GM12878 (cell line): Measurements from ENCODE around the gene PLCB4. TPM values are rescaled to one million over a fixed set of nuclear protein-coding genes. Genes with fewer than 3 reads are reported as not detected.

ENCODE experiments used
- ATAC-seq: fragments of 200-7000 bp; cut with Tn5 transposase; 3 replicates; pipeline ENCODE4 v1.9.1; 2020; ENCODE audit warnings: mild to moderate bottlenecking, moderate library complexity
- BruUV-seq: library from RNA; stranded (reverse); fragments of 400-500 nt; replicated peaks from 2 replicates; lab custom pipeline; 2021; lab: Mats Ljungman, UMichigan
- CTCF ChIA-PET: fragments of 300-600 bp; sonication (Branson Sonifier 250); formaldehyde crosslinking; extraction: SDS; loops from one replicate; lab custom pipeline; 2021; ENCODE audit warnings: inconsistent platforms; lab: Yijun Ruan, JAX
- POLR2A ChIA-PET: fragments of 350-600 bp; formaldehyde crosslinking; extraction: SDS; loops from one replicate; lab custom pipeline; 2021; ENCODE audit warnings: inconsistent platforms; lab: Charles Lee
- RAD21 ChIA-PET: fragments of 300-600 bp; sonication (Branson Sonifier 250); formaldehyde crosslinking; loops from one replicate; lab custom pipeline; 2023; ENCODE audit warnings: antibody characterized with exemption; ENCODE audit not compliant: unreplicated experiment; lab: Charles Lee
- SMC1A ChIA-PET: fragments of 300-600 bp; sonication (Branson Sonifier 250); formaldehyde crosslinking; loops from one replicate; lab custom pipeline; 2023; ENCODE audit not compliant: unreplicated experiment, uncharacterized antibody; lab: Charles Lee
- DNase-seq: peaks from one replicate; pipeline ENCODE4 v3.0.0-alpha.2; 2011; ENCODE audit warnings: low read depth, low spot score
- FAIRE-seq: peaks from 3 replicates; lab custom pipeline; 2011; peaks lifted over from hg19 to GRCh38; lab: Jason Lieb, UNC
- H2AFZ ChIP-seq: 2 replicates; pipeline ENCODE4 v1.6.0; 2011; ENCODE audit warnings: low read depth, low read length, control low read depth; ENCODE audit not compliant: control insufficient read depth
- H3K27ac ChIP-seq: 2 replicates; pipeline ENCODE4 v1.5.1; 2011; ENCODE audit warnings: control low read depth; ENCODE audit not compliant: control insufficient read depth, insufficient read depth
- H3K27me3 ChIP-seq, 2 experiments: replicated peaks in 1 of 2; 2 replicates each; pipeline versions ENCODE4 v1.6.0 to v1.6.1; 2011; ENCODE audit warnings: low read length in 1 of 2; ENCODE audit not compliant: control insufficient read depth in 2 of 2, insufficient read depth in 2 of 2
- H3K36me3 ChIP-seq, 2 experiments: 2 replicates each; pipeline ENCODE4 v1.5.1; 2011; ENCODE audit warnings: low read length in 1 of 2; ENCODE audit not compliant: control insufficient read depth in 2 of 2, insufficient read depth in 2 of 2
- H3K4me1 ChIP-seq: 2 replicates; pipeline ENCODE4 v1.6.1; 2011; ENCODE audit warnings: mild to moderate bottlenecking, low read length, moderate library complexity, mixed read lengths; ENCODE audit not compliant: control insufficient read depth, insufficient read depth
- H3K4me2 ChIP-seq: 2 replicates; pipeline ENCODE4 v1.6.0; 2011; ENCODE audit warnings: control low read depth; ENCODE audit not compliant: control insufficient read depth, insufficient read depth
- H3K4me3 ChIP-seq: fragments of 200-600 bp; sonication (generic); 2 replicates; pipeline ENCODE4 v1.5.1; 2016
- H3K79me2 ChIP-seq: 2 replicates; pipeline ENCODE4 v1.6.0; 2011; ENCODE audit warnings: low read length; ENCODE audit not compliant: control insufficient read depth, insufficient read depth
- H3K9ac ChIP-seq: 2 replicates; pipeline ENCODE4 v1.8.0; 2011; ENCODE audit warnings: low read length, control low read depth, mixed read lengths; ENCODE audit not compliant: control insufficient read depth, insufficient read depth
- H3K9me3 ChIP-seq: replicated peaks from 3 replicates; pipeline ENCODE4 v1.5.1; 2011; ENCODE audit warnings: mild to moderate bottlenecking, low read length; ENCODE audit not compliant: control insufficient read depth, insufficient read depth
- H4K20me1 ChIP-seq: 2 replicates; pipeline ENCODE4 v1.6.0; 2011; ENCODE audit not compliant: control insufficient read depth, insufficient read depth
- BCL11A ChIP-seq: IDR thresholded peaks from 2 replicates; pipeline ENCODE4 v1.6.1; 2011; ENCODE audit warnings: low read depth, low read length
- ETV6 ChIP-seq, 2 experiments: fragments of 450-650 bp in 1 of 2; IDR thresholded peaks in 1 of 2; conservative IDR thresholded peaks in 1 of 2; 2 replicates each; pipeline ENCODE4 v1.6.1; 2014; ENCODE audit warnings: antibody characterized with exemption in 1 of 2, borderline replicate concordance in 1 of 2, low read depth in 1 of 2, mild to moderate bottlenecking in 1 of 2, moderate library complexity in 1 of 2
- HDAC2 ChIP-seq: fragments of 200-600 bp; sonication (generic); IDR thresholded peaks from 2 replicates; pipeline ENCODE4 v1.6.1; 2017
- RAD51 ChIP-seq: fragments of 450-650 bp; IDR thresholded peaks from 2 replicates; pipeline ENCODE4 v1.6.1; 2016; ENCODE audit warnings: moderate library complexity, mild to moderate bottlenecking, inconsistent platforms
- RB1 ChIP-seq: fragments of 450-650 bp; formaldehyde crosslinking; IDR thresholded peaks from 2 replicates; pipeline ENCODE4 v1.6.1; 2017; ENCODE audit warnings: mild to moderate bottlenecking, borderline replicate concordance
- RCOR1 ChIP-seq: conservative IDR thresholded peaks from 2 replicates; pipeline ENCODE4 v1.6.1; 2012; ENCODE audit warnings: low read depth, low read length, improper control_type of control experiment
- WGBS: methylation state at CpG from one replicate; pipeline ENCODE4 v1.1.6; 2016; ENCODE audit warnings: low lambda C conversion rate; ENCODE audit not compliant: insufficient replicate concordance, insufficient coverage; ENCODE audit errors: missing lambda C conversion rate; 5-methylcytosine and 5-hydroxymethylcytosine counted together
- in situ Hi-C: fragments of 300-500 bp; cut with MboI; formaldehyde crosslinking; loops from 9 replicates; pipeline ENCODE4 v1.14.3; 2018; ENCODE audit warnings: mixed read lengths
- intact Hi-C: fragments of 100-400 bp; cut with micrococcal nuclease; formaldehyde crosslinking; loops from one replicate; pipeline ENCODE4 v1.14.2; 2022; ENCODE audit not compliant: unreplicated experiment
- polyA plus RNA-seq, 11 experiments: library from polyadenylated mRNA; depleted of rRNA in 4 of 11; unstranded in 6 of 11; stranded (reverse) in 5 of 11; fragments of >200 nt; fragmentation: Nextera tagmentation in 4 of 11; fragmentation: Illumina TruSeq in 1 of 11; extraction: Ambion mirVana in 4 of 11; extraction: Trizol in 1 of 11; gene quantifications; 1 replicate in 1 of 11; 2 replicates in 10 of 11; pipeline versions ENCODE4 v1.2.1 to v1.2.3, GENCODE V29; 2011 to 2016; ENCODE audit warnings: inconsistent platforms in 2 of 11, missing spikeins in 2 of 11, low read depth in 1 of 11
- total RNA-seq, 4 experiments: library from RNA; depleted of rRNA in 3 of 4; stranded (reverse); fragments of >200 nt in 3 of 4; fragmentation: Illumina TruSeq in 1 of 4; extraction: Trizol in 1 of 4; gene quantifications; 2 replicates each; pipeline versions ENCODE4 v1.2.1 to v1.2.3, GENCODE V29; 2013 to 2021
- TF ChIP-seq, protein P1 (sequence below): fragments of 150-350 bp; IDR thresholded peaks from 2 replicates; pipeline ENCODE4 v1.6.1; 2014; ENCODE audit warnings: mild to moderate bottlenecking, low read depth, low read length
- TF ChIP-seq, protein P2 (sequence below): fragments of 450-650 bp; IDR thresholded peaks from 2 replicates; pipeline ENCODE4 v1.6.1; 2016; ENCODE audit warnings: mild to moderate bottlenecking, moderate library complexity, borderline replicate concordance
- TF ChIP-seq, protein P3 (sequence below): IDR thresholded peaks from 2 replicates; pipeline ENCODE4 v1.6.1; 2012; ENCODE audit warnings: improper control_type of control experiment, low read depth, low read length; ENCODE audit not compliant: insufficient replicate concordance
- TF ChIP-seq, protein P4 (sequence below): IDR thresholded peaks from 2 replicates; pipeline ENCODE4 v1.6.1; 2012; ENCODE audit warnings: low read depth, low read length, improper control_type of control experiment

Gene PLCB4
- total and polyA plus RNA-seq, 10 of the 15 experiments (the other 5 are each of a cell fraction or from before 2014, with no cell fraction given): not detected

DNA sequence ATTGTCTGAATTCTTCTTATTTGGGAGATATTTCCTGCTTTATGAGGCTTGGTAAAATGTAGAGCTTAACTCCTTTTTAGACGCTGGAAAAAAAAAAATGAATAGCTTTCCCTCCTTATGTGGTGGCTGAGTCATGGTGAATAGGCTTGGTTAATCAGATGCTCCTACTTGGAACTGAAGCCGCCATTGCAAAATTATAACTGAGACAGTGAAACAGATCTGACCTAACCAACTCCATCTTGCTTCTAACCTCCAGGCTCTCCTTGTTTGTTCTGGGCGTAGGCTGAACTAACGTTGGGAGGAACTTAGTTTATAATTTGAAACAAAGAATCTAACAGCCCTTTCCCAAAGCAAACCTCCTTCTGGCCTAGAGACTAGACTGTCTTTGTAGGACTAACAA, 43.2 kb upstream of the PLCB4 start (continued):
- TF ChIP-seq HDAC2: no peak
- TF ChIP-seq, protein P1, sequence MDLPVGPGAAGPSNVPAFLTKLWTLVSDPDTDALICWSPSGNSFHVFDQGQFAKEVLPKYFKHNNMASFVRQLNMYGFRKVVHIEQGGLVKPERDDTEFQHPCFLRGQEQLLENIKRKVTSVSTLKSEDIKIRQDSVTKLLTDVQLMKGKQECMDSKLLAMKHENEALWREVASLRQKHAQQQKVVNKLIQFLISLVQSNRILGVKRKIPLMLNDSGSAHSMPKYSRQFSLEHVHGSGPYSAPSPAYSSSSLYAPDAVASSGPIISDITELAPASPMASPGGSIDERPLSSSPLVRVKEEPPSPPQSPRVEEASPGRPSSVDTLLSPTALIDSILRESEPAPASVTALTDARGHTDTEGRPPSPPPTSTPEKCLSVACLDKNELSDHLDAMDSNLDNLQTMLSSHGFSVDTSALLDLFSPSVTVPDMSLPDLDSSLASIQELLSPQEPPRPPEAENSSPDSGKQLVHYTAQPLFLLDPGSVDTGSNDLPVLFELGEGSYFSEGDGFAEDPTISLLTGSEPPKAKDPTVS: no peak
- TF ChIP-seq, all 136 proteins: peak for 0

DNA sequence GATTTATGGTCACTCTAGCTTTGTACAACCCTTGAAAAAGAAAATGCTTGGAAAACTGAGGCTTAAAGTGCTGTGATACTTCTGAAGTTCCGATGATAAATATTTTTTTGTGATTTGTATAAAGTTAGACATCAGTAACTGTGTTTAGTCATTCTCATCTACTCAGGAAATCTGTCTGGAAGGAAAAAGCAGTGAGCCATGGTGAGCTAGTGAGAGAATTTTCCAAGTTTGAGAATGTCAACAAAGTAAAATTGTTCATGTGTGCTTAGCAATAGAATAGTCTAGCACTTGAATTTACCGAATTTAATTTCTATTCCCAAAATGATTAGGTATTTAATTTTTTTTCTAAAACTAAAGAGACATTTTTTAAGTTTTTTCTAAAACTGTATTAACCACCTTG, 41.3 kb upstream of the PLCB4 start:
- no peaks in the 10 kb centered on the region for H4K20me1 ChIP-seq
- no peak overlapping the region for H3K9ac ChIP-seq
- intact Hi-C loops (loop anchor here (5.0 kb wide), 1 partner anchor 50 kb away; no protein-coding TSS in a partner anchor), in situ Hi-C loops (no loop called here)
- no peak overlapping the region for H3K4me2 ChIP-seq
- H3K27ac ChIP-seq: no peak overlapping the region
- no peak overlapping the region for H2AFZ ChIP-seq
- no peaks in the 10 kb centered on the region for H3K36me3 ChIP-seq
- H3K4me3 ChIP-seq: no peak overlapping the region
- no TSS peak for BruUV-seq
- CTCF ChIA-PET: no interaction called here
- H3K79me2 ChIP-seq: no peaks in the 10 kb centered on the region
- WGBS: 2% methylated on average over 2 of the region's 2 CpGs
- POLR2A ChIA-PET: no interaction called here
- no peaks in the 10 kb centered on the region for H3K27me3 ChIP-seq
- DNase-seq: no peak
- no peak for FAIRE-seq
- H3K9me3 ChIP-seq: no peaks in the 10 kb centered on the region
- ATAC-seq: no peak
- SMC1A ChIA-PET: no interaction called here
- H3K4me1 ChIP-seq: no peaks in the 10 kb centered on the region
- RAD21 ChIA-PET: no interaction called here
- TF ChIP-seq RAD51 (no peak), BCL11A (no peak), ETV6 (conservative IDR thresholded peaks at IDR 0.05 in 1 of 2, IDR thresholded peaks at IDR 0.05 in 1 of 2; ENCODE audit: borderline replicate concordance in 1 of 2, low read depth in 1 of 2) (no peak), RCOR1 (no peak), RB1 (no peak)
- TF ChIP-seq, protein P2, sequence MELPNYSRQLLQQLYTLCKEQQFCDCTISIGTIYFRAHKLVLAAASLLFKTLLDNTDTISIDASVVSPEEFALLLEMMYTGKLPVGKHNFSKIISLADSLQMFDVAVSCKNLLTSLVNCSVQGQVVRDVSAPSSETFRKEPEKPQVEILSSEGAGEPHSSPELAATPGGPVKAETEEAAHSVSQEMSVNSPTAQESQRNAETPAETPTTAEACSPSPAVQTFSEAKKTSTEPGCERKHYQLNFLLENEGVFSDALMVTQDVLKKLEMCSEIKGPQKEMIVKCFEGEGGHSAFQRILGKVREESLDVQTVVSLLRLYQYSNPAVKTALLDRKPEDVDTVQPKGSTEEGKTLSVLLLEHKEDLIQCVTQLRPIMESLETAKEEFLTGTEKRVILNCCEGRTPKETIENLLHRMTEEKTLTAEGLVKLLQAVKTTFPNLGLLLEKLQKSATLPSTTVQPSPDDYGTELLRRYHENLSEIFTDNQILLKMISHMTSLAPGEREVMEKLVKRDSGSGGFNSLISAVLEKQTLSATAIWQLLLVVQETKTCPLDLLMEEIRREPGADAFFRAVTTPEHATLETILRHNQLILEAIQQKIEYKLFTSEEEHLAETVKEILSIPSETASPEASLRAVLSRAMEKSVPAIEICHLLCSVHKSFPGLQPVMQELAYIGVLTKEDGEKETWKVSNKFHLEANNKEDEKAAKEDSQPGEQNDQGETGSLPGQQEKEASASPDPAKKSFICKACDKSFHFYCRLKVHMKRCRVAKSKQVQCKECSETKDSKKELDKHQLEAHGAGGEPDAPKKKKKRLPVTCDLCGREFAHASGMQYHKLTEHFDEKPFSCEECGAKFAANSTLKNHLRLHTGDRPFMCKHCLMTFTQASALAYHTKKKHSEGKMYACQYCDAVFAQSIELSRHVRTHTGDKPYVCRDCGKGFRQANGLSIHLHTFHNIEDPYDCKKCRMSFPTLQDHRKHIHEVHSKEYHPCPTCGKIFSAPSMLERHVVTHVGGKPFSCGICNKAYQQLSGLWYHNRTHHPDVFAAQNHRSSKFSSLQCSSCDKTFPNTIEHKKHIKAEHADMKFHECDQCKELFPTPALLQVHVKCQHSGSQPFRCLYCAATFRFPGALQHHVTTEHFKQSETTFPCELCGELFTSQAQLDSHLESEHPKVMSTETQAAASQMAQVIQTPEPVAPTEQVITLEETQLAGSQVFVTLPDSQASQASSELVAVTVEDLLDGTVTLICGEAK: no peak
- TF ChIP-seq, protein P3, sequence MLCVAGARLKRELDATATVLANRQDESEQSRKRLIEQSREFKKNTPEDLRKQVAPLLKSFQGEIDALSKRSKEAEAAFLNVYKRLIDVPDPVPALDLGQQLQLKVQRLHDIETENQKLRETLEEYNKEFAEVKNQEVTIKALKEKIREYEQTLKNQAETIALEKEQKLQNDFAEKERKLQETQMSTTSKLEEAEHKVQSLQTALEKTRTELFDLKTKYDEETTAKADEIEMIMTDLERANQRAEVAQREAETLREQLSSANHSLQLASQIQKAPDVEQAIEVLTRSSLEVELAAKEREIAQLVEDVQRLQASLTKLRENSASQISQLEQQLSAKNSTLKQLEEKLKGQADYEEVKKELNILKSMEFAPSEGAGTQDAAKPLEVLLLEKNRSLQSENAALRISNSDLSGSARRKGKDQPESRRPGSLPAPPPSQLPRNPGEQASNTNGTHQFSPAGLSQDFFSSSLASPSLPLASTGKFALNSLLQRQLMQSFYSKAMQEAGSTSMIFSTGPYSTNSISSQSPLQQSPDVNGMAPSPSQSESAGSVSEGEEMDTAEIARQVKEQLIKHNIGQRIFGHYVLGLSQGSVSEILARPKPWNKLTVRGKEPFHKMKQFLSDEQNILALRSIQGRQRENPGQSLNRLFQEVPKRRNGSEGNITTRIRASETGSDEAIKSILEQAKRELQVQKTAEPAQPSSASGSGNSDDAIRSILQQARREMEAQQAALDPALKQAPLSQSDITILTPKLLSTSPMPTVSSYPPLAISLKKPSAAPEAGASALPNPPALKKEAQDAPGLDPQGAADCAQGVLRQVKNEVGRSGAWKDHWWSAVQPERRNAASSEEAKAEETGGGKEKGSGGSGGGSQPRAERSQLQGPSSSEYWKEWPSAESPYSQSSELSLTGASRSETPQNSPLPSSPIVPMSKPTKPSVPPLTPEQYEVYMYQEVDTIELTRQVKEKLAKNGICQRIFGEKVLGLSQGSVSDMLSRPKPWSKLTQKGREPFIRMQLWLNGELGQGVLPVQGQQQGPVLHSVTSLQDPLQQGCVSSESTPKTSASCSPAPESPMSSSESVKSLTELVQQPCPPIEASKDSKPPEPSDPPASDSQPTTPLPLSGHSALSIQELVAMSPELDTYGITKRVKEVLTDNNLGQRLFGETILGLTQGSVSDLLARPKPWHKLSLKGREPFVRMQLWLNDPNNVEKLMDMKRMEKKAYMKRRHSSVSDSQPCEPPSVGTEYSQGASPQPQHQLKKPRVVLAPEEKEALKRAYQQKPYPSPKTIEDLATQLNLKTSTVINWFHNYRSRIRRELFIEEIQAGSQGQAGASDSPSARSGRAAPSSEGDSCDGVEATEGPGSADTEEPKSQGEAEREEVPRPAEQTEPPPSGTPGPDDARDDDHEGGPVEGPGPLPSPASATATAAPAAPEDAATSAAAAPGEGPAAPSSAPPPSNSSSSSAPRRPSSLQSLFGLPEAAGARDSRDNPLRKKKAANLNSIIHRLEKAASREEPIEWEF: no peak
- TF ChIP-seq, protein P4, sequence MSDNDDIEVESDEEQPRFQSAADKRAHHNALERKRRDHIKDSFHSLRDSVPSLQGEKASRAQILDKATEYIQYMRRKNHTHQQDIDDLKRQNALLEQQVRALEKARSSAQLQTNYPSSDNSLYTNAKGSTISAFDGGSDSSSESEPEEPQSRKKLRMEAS: no peak
